Measurements from ENCODE around the gene NFASC. TPM values are rescaled to one million over a fixed set of nuclear protein-coding genes. Genes with fewer than 3 reads are reported as not detected.

The NFASC gene
- total and polyA plus RNA-seq, 8 donors = 3.3 to 12.7 (median 6.7) TPM

DNA sequence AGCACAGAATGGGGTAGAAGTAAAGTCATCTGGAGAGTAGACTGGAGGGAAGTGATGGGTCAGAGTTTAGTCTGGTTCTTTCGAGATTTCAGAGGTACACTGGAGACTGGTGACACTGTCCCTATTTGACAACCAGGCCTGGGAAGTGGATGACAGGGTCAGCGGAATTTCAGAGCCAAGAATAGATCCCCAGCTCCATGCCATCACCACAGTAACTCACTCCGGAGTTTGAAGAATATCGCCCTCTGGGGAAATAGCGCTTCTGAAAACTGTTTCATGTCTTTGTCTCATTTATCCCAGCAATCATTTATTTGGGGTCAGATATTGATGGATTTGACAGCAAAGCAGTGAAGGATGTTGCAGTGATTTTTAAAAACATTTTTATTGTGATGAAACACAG, 7.6 kb upstream of the NFASC start:
- no peak for FAIRE-seq
- no peak for DNase-seq
- TF ChIP-seq, protein P1, sequence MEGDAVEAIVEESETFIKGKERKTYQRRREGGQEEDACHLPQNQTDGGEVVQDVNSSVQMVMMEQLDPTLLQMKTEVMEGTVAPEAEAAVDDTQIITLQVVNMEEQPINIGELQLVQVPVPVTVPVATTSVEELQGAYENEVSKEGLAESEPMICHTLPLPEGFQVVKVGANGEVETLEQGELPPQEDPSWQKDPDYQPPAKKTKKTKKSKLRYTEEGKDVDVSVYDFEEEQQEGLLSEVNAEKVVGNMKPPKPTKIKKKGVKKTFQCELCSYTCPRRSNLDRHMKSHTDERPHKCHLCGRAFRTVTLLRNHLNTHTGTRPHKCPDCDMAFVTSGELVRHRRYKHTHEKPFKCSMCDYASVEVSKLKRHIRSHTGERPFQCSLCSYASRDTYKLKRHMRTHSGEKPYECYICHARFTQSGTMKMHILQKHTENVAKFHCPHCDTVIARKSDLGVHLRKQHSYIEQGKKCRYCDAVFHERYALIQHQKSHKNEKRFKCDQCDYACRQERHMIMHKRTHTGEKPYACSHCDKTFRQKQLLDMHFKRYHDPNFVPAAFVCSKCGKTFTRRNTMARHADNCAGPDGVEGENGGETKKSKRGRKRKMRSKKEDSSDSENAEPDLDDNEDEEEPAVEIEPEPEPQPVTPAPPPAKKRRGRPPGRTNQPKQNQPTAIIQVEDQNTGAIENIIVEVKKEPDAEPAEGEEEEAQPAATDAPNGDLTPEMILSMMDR (IDR thresholded peaks at IDR 0.05) = no peak
- 47 to 59% methylated on average over 5 of the region's 5 CpGs for WGBS, 2 donors
- no peak overlapping the region for H3K27ac ChIP-seq
- intact Hi-C loops (cut with DNase I) = no loop called here
- H3K4me3 ChIP-seq = no peak overlapping the region
- no peaks in the 10 kb centered on the region for H3K27me3 ChIP-seq
- no peaks in the 10 kb centered on the region for H3K4me1 ChIP-seq
- no peaks in the 10 kb centered on the region for H3K9me3 ChIP-seq
- H3K36me3 ChIP-seq = no peaks in the 10 kb centered on the region
- ATAC-seq = no peak

DNA sequence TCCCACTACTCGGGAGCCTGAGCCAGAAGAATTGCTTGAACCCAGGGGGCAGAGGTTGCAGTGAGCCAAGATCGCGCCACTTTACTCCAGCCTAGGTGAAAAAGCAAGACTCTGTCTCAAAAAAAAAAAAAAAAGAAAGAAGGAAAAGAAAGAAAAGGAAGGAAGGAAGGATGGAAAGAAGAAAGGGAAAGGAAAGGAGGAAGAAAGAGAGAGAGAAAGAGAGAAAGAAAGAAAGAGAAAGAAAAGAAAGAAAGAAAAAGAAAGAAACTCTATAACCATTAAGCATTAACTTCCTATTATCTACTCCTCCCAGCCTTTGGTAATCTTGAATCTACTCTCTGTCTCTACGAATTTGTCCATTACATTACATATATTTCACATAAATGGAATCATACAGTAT, 6.9 kb upstream of the NFASC start:
- no peaks in the 10 kb centered on the region for H3K27me3 ChIP-seq
- intact Hi-C loops (cut with DNase I) = no loop called here
- H3K9me3 ChIP-seq = no peaks in the 10 kb centered on the region
- WGBS, 2 donors = 71 to 73% methylated on average over 4 of the region's 4 CpGs
- no peak for DNase-seq
- no peak for FAIRE-seq
- no peak for ATAC-seq
- no peak overlapping the region for H3K4me3 ChIP-seq
- H3K4me1 ChIP-seq = no peaks in the 10 kb centered on the region
- no peak overlapping the region for H3K27ac ChIP-seq
- no peaks in the 10 kb centered on the region for H3K36me3 ChIP-seq
- TF ChIP-seq, protein P1 (IDR thresholded peaks at IDR 0.05) = no peak

DNA sequence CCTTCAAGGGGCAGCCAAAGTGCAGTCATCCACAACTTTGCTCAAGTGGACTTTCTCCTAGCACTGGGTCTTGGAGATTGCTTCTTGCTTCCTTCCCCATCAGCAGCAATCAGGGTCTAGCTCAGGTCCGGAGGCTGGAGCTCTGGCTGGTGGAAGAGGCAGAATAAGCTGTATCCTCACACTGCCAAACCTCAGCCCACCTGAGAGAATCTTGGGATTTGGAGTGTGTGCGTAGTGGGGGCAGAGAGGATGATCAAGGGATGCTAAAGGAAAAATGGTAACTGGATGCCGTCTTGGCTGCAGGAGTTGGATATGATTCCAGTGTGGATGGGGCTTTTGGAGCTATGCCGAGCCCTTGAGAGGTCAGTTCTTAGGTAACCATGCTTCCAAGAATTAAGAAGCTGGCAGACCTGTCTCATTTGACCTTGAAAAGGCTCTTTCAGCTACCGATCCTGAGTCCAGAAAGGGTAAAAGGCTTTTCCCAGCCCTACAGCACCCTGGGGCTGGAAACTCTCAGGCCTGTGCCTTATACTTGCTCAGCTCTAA, 4.5 kb upstream of the NFASC start:
- TF ChIP-seq, protein P1 (IDR thresholded peaks at IDR 0.05) = no peak
- no peaks in the 10 kb centered on the region for H3K27me3 ChIP-seq
- intact Hi-C loops (cut with DNase I) = no loop called here
- no peaks in the 10 kb centered on the region for H3K4me1 ChIP-seq
- H3K4me3 ChIP-seq = no peak overlapping the region
- no peaks in the 10 kb centered on the region for H3K9me3 ChIP-seq
- H3K36me3 ChIP-seq = no peaks in the 10 kb centered on the region
- ATAC-seq = no peak
- 64 to 69% methylated on average over 5 of the region's 5 CpGs for WGBS, 2 donors
- FAIRE-seq = no peak
- DNase-seq = no peak
- H3K27ac ChIP-seq = no peak overlapping the region

DNA sequence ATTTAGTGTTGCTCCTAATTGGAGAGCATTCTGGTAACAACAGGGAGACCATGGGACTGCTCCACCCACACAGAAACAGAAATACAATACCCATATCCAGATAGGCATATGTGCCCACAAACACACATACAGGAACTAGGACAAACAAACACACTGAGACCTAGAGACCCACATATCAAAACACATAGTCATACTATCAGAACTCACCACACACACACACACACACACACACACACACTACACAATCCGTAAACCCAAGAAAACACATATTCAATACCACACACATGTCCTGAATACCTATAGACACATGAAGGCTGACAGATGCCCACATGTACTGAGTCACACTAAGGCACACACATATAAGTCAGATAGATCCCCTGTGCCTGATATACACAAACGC, 3.5 kb upstream of the NFASC start:
- WGBS, 2 donors = 73% methylated on average over 2 of the region's 2 CpGs
- Histone ChIP-seq H3K27me3 (no peaks in the 10 kb centered on the region), H3K27ac (no peak overlapping the region), H3K4me1 (no peaks in the 10 kb centered on the region), H3K9me3 (no peaks in the 10 kb centered on the region), H3K36me3 (no peaks in the 10 kb centered on the region), H3K4me3 (no peak overlapping the region)
- no peak for ATAC-seq
- FAIRE-seq = no peak
- no peak for DNase-seq
- intact Hi-C loops (cut with DNase I) = no loop called here
- TF ChIP-seq, protein P1 (IDR thresholded peaks at IDR 0.05) = no peak

DNA sequence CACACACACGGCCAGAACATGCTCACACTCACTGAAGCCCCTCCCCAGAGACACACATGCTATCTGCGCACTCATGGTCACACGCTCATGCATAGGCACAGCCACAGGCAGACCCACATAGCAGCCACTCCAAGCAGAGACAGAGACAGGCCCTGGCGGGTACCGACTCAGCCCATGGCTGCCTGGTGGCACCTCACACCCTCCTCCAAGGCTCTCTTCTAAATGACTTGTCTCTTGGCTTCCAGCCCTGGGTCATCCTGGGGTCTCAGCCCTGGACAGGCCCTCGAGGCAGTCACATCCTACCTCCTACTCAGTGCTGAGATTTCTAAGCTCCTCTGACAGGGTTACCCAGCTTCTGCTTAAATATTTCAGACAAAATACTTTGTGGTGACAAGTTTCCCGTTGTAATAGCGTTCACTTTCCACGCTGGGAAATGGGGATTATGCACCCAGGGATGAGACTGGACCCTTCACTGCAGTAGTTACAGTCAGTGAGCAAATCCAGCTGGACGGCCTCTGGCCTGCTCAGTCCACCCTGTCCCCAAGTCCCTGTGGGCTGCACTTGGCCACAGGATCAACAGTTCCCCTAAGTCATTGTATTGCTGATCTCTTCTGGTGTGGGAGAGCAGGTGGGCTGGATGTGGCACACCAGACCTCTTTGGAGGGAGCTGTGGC, 2.9 kb upstream of the NFASC start:
- ATAC-seq (no peak), FAIRE-seq (no peak), DNase-seq (no peak)
- WGBS, 2 donors = 74% methylated on average over 10 of the region's 10 CpGs
- Histone ChIP-seq H3K27me3 (no peaks in the 10 kb centered on the region), H3K4me1 (no peaks in the 10 kb centered on the region), H3K27ac (no peak overlapping the region), H3K9me3 (no peaks in the 10 kb centered on the region), H3K36me3 (no peaks in the 10 kb centered on the region), H3K4me3 (no peak overlapping the region)
- TF ChIP-seq, protein P1 (IDR thresholded peaks at IDR 0.05) = no peak
- intact Hi-C loops (cut with DNase I) = no loop called here

All from pancreas (tissue), 10 donors.